VCaP (cell line): Measurements from ENCODE around the gene CEBPZ.

Experiments used
- H3K27ac ChIP-seq: fragments of 450-650 bp; 2 replicates; pipeline ENCODE4 v1.5.1; 2017
- CTCF ChIP-seq: fragments of 450-650 bp; conservative IDR thresholded peaks from 2 replicates; pipeline ENCODE4 v1.5.1; 2017; ENCODE audit warnings: mild to moderate bottlenecking, moderate library complexity

Gene CEBPZ

GRCh38 chr2:37198681-37199065, 32.7 kb downstream of the CEBPZ start:
- H3K27ac ChIP-seq, result no peak overlapping the region
- TF ChIP-seq CTCF, result no peak

GRCh38 chr2:37196320-37197195, 34.8 kb downstream of the CEBPZ start, which contains the start of gene CEBPZOS:
TSS of gene CEBPZOS (plus strand) at chr2:37196496. CDS start at chr2:37199705, 3,209 bp downstream.
- H3K27ac ChIP-seq, result peak within 1 kb of the TSS; percentile 87
- TF ChIP-seq CTCF, result no peak

- H3K27ac ChIP-seq, result peak overlapping the region; percentile 87
Observed at GRCh38 chr2:37195862-37196319, 35.5 kb downstream of the CEBPZ start.

GRCh38 chr2:37192551-37192950, 38.8 kb downstream of the CEBPZ start:
- no peak overlapping the region for H3K27ac ChIP-seq
- TF ChIP-seq CTCF, result no peak

GRCh38 chr2:37191747-37192146, 39.6 kb downstream of the CEBPZ start:
- no peak for TF ChIP-seq CTCF
- no peak overlapping the region for H3K27ac ChIP-seq

GRCh38 chr2:37191253-37191652, 40.1 kb downstream of the CEBPZ start:
- TF ChIP-seq CTCF, result no peak
- H3K27ac ChIP-seq, result no peak overlapping the region

- H3K27ac ChIP-seq, result no peak overlapping the region
- TF ChIP-seq CTCF, result no peak
Observed at GRCh38 chr2:37190290-37190689, 41.1 kb downstream of the CEBPZ start.
